ENCODE results near the gene HLX. TPM values are rescaled to one million over a fixed set of nuclear protein-coding genes. Genes with fewer than 3 reads are reported as not detected.

The HLX gene
- total RNA-seq, 1 donor from 2014 or later, result 1.4 TPM

DNA sequence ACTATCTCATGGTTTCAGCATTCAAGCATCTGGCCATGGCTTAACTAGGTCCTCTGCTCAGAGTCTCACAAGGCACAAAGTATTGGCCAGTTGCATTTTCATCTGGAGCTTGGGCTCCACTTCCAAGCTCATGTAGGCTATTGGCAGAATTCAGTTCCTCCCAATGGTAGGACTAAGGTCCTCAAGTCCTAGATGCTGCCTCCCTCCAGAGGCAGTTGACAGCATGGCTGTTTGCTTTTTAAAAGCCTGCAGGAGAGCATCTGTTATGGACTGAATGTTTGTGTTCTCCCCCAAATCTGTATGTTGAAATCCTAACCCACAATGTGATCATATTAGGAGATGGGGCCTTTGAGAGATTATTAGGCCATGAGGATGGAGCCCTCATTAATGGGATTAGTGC, 38.0 kb upstream of the HLX start:
- H3K36me3 Mint-ChIP-seq (ENCODE audit: low read depth, unreplicated experiment), result no peaks in the 10 kb centered on the region
- H3K27ac Mint-ChIP-seq (ENCODE audit: unreplicated experiment), result no peak overlapping the region
- TF ChIP-seq, protein P1, sequence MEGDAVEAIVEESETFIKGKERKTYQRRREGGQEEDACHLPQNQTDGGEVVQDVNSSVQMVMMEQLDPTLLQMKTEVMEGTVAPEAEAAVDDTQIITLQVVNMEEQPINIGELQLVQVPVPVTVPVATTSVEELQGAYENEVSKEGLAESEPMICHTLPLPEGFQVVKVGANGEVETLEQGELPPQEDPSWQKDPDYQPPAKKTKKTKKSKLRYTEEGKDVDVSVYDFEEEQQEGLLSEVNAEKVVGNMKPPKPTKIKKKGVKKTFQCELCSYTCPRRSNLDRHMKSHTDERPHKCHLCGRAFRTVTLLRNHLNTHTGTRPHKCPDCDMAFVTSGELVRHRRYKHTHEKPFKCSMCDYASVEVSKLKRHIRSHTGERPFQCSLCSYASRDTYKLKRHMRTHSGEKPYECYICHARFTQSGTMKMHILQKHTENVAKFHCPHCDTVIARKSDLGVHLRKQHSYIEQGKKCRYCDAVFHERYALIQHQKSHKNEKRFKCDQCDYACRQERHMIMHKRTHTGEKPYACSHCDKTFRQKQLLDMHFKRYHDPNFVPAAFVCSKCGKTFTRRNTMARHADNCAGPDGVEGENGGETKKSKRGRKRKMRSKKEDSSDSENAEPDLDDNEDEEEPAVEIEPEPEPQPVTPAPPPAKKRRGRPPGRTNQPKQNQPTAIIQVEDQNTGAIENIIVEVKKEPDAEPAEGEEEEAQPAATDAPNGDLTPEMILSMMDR (IDR thresholded peaks at IDR 0.05; ENCODE audit: unreplicated experiment), result no peak
- H3K4me3 Mint-ChIP-seq (ENCODE audit: unreplicated experiment), result no peak overlapping the region
- DNase-seq (ENCODE audit: low spot score), result no peak
- H3K9me3 Mint-ChIP-seq (ENCODE audit: unreplicated experiment), result no peaks in the 10 kb centered on the region
- peaks cover under 1% of the 10 kb centered on the region for H3K4me1 Mint-ChIP-seq (ENCODE audit: unreplicated experiment)
- no peaks in the 10 kb centered on the region for H3K27me3 Mint-ChIP-seq (ENCODE audit: unreplicated experiment)

DNA sequence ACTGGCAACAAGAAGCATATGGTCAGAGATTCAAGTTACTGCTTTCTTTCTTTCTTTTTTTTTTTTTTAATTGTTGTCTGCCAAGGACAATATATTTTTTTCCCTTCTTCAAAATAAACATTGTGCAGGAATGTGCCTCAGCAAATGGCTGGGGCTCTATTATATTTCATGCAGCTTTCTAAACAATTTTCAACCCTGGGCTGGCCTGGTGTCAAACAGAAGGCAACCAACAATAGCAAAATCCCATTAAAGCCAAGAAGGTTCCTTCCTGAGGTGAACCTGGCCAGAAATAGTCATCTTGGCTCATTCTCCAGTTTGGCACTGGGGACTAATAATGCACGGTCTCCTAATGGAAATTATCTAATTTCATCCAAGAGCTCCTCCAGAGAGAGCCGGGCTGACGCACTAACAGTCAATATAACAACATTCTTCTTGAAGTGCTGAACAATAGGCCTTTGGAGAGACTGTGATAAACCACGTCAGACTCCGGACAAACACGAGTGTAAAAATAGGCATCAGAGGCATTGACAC, 35.7 kb upstream of the HLX start:
- Mint-ChIP-seq H3K4me3 (ENCODE audit: unreplicated experiment) (no peak overlapping the region), H3K36me3 (ENCODE audit: low read depth, unreplicated experiment) (no peaks in the 10 kb centered on the region), H3K27me3 (ENCODE audit: unreplicated experiment) (no peaks in the 10 kb centered on the region), H3K9me3 (ENCODE audit: unreplicated experiment) (no peaks in the 10 kb centered on the region), H3K4me1 (ENCODE audit: unreplicated experiment) (no peaks in the 10 kb centered on the region), H3K27ac (ENCODE audit: unreplicated experiment) (no peak overlapping the region)
- no peak for DNase-seq (ENCODE audit: low spot score)
- TF ChIP-seq, protein P1 (IDR thresholded peaks at IDR 0.05; ENCODE audit: unreplicated experiment), result no peak

DNA sequence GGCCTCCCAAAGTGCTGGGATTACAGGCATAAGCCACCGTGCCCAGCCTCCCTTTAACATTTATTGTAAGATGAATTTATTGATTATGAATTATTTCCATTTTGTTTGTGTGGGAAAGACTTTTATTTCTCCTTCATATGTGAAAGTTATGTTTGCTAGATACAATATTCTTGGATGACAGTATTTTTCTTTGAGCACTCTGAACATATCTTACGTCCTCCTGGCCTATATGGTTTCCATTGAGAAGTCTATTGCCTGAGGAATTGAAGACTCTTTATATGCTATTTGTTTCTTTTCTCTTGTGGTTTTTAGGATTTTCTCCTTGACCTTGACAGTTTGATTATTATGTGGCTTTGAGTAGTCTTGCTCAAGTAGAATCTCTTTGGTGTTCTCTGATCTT, 26.8 kb upstream of the HLX start:
- Mint-ChIP-seq H3K36me3 (ENCODE audit: low read depth, unreplicated experiment) (no peaks in the 10 kb centered on the region), H3K4me1 (ENCODE audit: unreplicated experiment) (no peaks in the 10 kb centered on the region), H3K27ac (ENCODE audit: unreplicated experiment) (no peak overlapping the region), H3K27me3 (ENCODE audit: unreplicated experiment) (no peaks in the 10 kb centered on the region), H3K9me3 (ENCODE audit: unreplicated experiment) (no peaks in the 10 kb centered on the region), H3K4me3 (ENCODE audit: unreplicated experiment) (no peak overlapping the region)
- TF ChIP-seq, protein P1 (IDR thresholded peaks at IDR 0.05; ENCODE audit: unreplicated experiment), result no peak
- DNase-seq (ENCODE audit: low spot score), result no peak

DNA sequence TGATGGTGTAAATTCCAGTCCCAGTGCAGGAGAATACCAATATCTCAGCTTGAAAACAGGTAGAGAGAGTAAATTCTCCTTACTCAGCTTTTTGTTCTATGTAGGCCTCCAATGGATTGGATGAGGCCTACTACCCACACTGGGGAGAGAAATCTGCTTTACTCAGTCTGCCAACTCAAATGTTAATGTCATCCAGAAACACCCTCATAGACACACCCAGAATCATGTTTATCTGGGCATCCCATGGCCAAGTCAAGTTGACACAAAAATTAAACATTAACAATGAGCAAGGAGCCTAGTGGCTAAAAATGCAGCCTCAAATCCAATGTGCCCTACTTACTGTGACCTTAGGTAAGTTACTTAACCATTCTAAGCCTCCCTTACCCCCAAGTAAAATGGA, 6.9 kb upstream of the HLX start:
- no peak overlapping the region for H3K27ac Mint-ChIP-seq (ENCODE audit: unreplicated experiment)
- H3K9me3 Mint-ChIP-seq (ENCODE audit: unreplicated experiment), result no peaks in the 10 kb centered on the region
- no peak overlapping the region for H3K4me3 Mint-ChIP-seq (ENCODE audit: unreplicated experiment)
- peaks cover 2% of the 10 kb centered on the region for H3K27me3 Mint-ChIP-seq (ENCODE audit: unreplicated experiment)
- DNase-seq (ENCODE audit: low spot score), result no peak
- TF ChIP-seq, protein P1 (IDR thresholded peaks at IDR 0.05; ENCODE audit: unreplicated experiment), result no peak
- no peaks in the 10 kb centered on the region for H3K36me3 Mint-ChIP-seq (ENCODE audit: low read depth, unreplicated experiment)
- peaks cover 10% of the 10 kb centered on the region for H3K4me1 Mint-ChIP-seq (ENCODE audit: unreplicated experiment)

DNA sequence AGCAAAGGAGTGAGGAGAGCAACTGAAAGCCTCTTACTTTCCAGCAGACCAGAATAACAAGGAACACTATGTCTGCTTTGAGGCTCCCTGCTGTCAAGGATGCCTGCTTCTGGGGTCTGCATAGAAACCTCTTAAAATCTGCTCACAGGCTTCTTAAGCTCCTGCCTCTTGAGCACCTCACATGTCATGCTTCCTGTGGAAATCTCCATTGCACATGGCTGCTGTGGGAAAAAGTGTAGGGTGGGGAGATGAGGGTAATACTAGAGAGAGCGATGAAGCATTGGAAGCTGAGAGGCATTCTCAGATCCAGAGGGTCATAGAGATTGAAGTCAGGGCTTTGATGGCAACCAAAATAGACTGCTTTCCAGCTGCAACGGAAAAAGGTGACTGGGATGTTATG, 6.2 kb upstream of the HLX start:
- no peak for DNase-seq (ENCODE audit: low spot score)

More for the DNA sequence above, 6.2 kb upstream of the HLX start:
- no peaks in the 10 kb centered on the region for H3K9me3 Mint-ChIP-seq (ENCODE audit: unreplicated experiment)
- H3K4me3 Mint-ChIP-seq (ENCODE audit: unreplicated experiment), result no peak overlapping the region
- peaks cover 16% of the 10 kb centered on the region for H3K4me1 Mint-ChIP-seq (ENCODE audit: unreplicated experiment)
- H3K27ac Mint-ChIP-seq (ENCODE audit: unreplicated experiment), result no peak overlapping the region
- TF ChIP-seq, protein P1 (IDR thresholded peaks at IDR 0.05; ENCODE audit: unreplicated experiment), result no peak
- peaks cover 8% of the 10 kb centered on the region for H3K27me3 Mint-ChIP-seq (ENCODE audit: unreplicated experiment)
- H3K36me3 Mint-ChIP-seq (ENCODE audit: low read depth, unreplicated experiment), result no peaks in the 10 kb centered on the region

All from endothelial cell (in vitro differentiated cells).